Progenitor cell of endocrine pancreas (in vitro differentiated cells): ENCODE measurements around the gene ARHGAP9. TPM values are rescaled to one million over a fixed set of nuclear protein-coding genes. Genes with fewer than 3 reads are reported as not detected.
"Not testable (repeated sequence)": the region's sequence is repeated elsewhere in the genome, so short reads cannot be mapped to it uniquely, and the experiment has no call there.

Source experiments
- DNase-seq: peaks from one replicate; pipeline ENCODE4 v3.0.0; 2021; ENCODE audit warnings: low spot score; ENCODE audit not compliant: unreplicated experiment
- H3K27ac Mint-ChIP-seq: 2 replicates; pipeline ENCODE4 v1.8.0; 2021; ENCODE audit warnings: mild to moderate bottlenecking, moderate library complexity, mixed read lengths
- H3K27me3 Mint-ChIP-seq: 2 replicates; pipeline ENCODE4 v1.8.0; 2021; ENCODE audit warnings: mixed read lengths
- H3K36me3 Mint-ChIP-seq: 2 replicates; pipeline ENCODE4 v1.8.0; 2022; ENCODE audit warnings: mixed read lengths; ENCODE audit not compliant: insufficient read depth
- H3K4me1 Mint-ChIP-seq: 2 replicates; pipeline ENCODE4 v1.8.0; 2021; ENCODE audit warnings: low read depth, mixed read lengths
- H3K4me3 Mint-ChIP-seq: 2 replicates; pipeline ENCODE4 v1.8.0; 2021; ENCODE audit warnings: low read depth, mild to moderate bottlenecking, moderate library complexity, mixed read lengths
- H3K9me3 Mint-ChIP-seq: 2 replicates; pipeline ENCODE4 v1.8.0; 2021; ENCODE audit warnings: low read depth, mixed read lengths
- total RNA-seq: library from RNA; stranded (reverse); gene quantifications from 2 replicates; pipeline ENCODE4 v1.2.1, GENCODE V29; 2021
- TF ChIP-seq, protein P1 (sequence below): fragments of 200-600 bp; sonication (generic); IDR thresholded peaks from one replicate; pipeline ENCODE4 v1.5.0; 2021; ENCODE audit warnings: antibody characterized with exemption, mild to moderate bottlenecking; ENCODE audit not compliant: unreplicated experiment

ARHGAP9 gene
- total RNA-seq, 1 donor from 2014 or later: 2.8 TPM

DNA sequence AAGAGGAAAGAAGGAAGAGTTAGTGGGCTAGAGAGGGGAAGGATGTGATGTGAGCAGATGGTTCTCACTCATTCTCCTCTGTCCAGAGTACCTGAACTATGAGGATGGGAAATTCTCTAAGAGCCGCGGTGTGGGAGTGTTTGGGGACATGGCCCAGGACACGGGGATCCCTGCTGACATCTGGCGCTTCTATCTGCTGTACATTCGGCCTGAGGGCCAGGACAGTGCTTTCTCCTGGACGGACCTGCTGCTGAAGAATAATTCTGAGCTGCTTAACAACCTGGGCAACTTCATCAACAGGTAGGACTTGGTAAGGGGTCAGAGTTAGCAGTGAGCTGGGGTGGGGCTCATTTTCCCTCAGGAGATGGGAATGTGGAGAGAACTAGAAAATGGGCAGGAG lies 33.0 kb upstream of the ARHGAP9 start:
- Mint-ChIP-seq H3K4me3 (no peak overlapping the region), H3K27ac (no peak overlapping the region), H3K4me1 (peaks cover 2% of the 10 kb centered on the region), H3K27me3 (no peaks in the 10 kb centered on the region), H3K36me3 (peaks cover 39% of the 10 kb centered on the region), H3K9me3 (peaks cover 2% of the 10 kb centered on the region)
- TF ChIP-seq, protein P1, sequence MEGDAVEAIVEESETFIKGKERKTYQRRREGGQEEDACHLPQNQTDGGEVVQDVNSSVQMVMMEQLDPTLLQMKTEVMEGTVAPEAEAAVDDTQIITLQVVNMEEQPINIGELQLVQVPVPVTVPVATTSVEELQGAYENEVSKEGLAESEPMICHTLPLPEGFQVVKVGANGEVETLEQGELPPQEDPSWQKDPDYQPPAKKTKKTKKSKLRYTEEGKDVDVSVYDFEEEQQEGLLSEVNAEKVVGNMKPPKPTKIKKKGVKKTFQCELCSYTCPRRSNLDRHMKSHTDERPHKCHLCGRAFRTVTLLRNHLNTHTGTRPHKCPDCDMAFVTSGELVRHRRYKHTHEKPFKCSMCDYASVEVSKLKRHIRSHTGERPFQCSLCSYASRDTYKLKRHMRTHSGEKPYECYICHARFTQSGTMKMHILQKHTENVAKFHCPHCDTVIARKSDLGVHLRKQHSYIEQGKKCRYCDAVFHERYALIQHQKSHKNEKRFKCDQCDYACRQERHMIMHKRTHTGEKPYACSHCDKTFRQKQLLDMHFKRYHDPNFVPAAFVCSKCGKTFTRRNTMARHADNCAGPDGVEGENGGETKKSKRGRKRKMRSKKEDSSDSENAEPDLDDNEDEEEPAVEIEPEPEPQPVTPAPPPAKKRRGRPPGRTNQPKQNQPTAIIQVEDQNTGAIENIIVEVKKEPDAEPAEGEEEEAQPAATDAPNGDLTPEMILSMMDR: no peak
- no peak for DNase-seq

DNA sequence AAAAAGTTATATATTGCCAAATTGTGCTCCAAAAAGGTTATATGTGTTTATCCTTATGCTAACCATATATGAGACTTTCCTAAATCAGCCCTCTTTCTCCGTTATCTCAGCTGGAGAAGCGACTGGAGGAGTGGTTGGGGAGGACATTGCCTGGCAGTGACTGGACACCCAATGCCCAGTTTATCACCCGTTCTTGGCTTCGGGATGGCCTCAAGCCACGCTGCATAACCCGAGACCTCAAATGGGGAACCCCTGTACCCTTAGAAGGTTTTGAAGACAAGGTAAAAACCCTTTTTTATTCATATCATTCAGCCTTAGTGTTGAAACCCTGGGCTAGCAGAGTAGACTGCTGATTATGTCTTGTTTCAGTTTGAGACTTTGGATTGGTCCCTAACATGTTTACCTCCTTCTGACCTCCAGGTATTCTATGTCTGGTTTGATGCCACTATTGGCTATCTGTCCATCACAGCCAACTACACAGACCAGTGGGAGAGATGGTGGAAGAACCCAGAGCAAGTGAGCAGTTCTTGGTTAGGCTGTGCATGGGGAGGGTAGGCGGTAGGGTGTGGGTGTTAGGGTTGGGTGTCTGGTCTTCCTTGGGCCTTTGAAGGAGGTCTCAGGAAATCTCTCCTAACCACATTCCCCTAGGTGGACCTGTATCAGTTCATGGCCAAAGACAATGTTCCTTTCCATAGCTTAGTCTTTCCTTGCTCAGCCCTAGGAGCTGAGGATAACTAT lies 32.1 kb upstream of the ARHGAP9 start:
- no peaks in the 10 kb centered on the region for H3K4me1 Mint-ChIP-seq
- no peak for DNase-seq
- H3K9me3 Mint-ChIP-seq: peaks cover 2% of the 10 kb centered on the region
- TF ChIP-seq, protein P1: no peak
- no peak overlapping the region for H3K4me3 Mint-ChIP-seq
- H3K36me3 Mint-ChIP-seq: peaks cover 33% of the 10 kb centered on the region
- H3K27ac Mint-ChIP-seq: no peak overlapping the region
- no peaks in the 10 kb centered on the region for H3K27me3 Mint-ChIP-seq

DNA sequence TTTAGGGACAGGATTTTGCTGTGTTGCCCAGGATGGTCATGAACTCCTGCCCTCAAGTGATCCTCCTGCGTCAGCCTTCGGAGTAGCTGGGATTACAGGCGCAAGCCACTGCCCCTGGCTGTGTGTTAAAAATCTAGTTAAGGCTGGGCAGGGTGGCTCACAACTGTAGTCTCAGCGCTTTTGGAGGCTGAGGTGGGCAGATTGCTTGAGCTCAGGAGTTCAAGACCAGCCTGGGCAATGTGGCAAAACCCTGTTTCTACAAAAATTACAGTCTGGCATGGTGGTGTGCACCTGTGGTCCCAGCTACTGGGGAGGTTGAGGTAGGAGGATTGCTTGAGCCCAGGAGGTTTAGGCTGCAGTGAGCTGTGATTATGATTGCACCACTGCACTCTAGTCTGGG lies 31.5 kb upstream of the ARHGAP9 start:
- no peak overlapping the region for H3K4me3 Mint-ChIP-seq
- H3K9me3 Mint-ChIP-seq: peaks cover 2% of the 10 kb centered on the region
- no peaks in the 10 kb centered on the region for H3K27me3 Mint-ChIP-seq
- DNase-seq: no peak
- H3K4me1 Mint-ChIP-seq: no peaks in the 10 kb centered on the region
- peaks cover 37% of the 10 kb centered on the region for H3K36me3 Mint-ChIP-seq
- TF ChIP-seq, protein P1: no peak
- no peak overlapping the region for H3K27ac Mint-ChIP-seq

DNA sequence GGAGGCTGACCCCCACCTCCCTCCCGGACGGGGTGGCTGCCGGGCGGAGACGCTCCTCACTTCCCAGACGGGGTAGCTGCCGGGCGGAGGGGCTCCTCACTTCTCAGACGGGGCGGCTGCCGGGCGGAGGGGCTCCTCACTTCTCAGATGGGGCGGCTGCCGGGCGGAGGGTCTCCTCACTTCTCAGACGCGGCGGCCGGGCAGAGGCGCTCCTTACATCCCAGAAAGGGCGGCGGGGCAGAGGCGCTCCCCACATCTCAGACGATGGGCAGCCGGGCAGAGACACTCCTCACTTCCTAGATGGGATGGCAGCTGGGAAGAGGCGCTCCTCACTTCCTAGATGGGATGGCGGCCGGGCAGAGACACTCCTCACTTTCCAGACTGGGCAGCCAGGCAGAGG lies 28.1 kb upstream of the ARHGAP9 start:
- not testable (repeated sequence) for DNase-seq, H3K9me3 Mint-ChIP-seq, H3K27ac Mint-ChIP-seq, H3K4me3 Mint-ChIP-seq, H3K27me3 Mint-ChIP-seq, H3K4me1 Mint-ChIP-seq
- peaks cover 47% of the 10 kb centered on the region for H3K36me3 Mint-ChIP-seq

DNA sequence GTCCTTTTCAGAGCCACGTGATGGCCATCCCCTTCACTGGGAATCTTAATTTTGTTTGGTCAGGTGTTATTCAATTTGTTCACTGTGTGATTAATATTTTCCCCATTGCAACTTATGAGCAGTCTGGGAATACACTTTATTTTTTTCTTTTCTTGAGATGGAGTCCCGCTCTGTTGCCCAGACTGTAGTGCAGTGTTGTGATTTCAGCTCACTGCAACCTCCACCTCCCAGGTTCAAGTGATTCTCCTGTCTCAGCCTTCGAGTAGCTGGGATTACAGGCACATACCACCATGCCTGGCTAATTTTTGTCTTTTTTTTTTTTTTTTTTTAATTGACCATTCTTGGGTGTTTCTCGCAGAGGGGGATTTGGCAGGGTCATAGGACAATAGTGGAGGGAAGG lies 26.9 kb upstream of the ARHGAP9 start:
- not testable (repeated sequence) for H3K9me3 Mint-ChIP-seq, H3K4me1 Mint-ChIP-seq, H3K4me3 Mint-ChIP-seq, DNase-seq, H3K27ac Mint-ChIP-seq, H3K27me3 Mint-ChIP-seq
- H3K36me3 Mint-ChIP-seq: peaks cover 47% of the 10 kb centered on the region

DNA sequence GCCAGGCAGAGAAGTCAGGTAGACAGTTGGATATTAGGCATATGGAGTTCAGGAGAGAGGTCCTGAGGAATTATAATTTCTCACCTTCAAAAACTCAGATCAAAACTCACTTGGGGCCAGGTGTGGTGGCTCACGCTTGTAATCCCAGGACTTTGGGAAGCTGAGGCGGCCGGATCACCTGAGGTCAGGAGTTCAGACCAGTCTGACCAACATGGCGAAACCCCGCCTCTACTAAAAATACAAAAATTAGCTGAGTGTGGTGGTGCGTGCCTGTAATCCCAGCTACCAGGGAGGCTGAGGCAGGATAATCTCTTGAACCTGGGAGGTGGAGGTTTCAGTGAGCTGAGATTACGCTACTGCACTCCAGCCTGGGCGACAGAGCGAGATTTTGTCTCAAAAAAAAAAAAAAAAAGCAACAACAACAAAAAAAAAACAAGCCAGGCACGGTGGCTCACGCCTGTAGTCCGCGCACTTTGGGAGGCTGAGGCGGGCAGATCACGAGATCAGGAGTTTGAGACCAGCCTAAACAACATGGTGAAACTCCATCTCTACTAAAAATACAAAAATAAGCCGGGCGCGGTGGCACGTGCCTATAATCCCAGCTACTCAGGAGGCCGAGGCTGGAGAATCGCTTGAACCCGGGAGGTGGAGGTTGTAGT lies 22.8 kb upstream of the ARHGAP9 start:
- H3K9me3 Mint-ChIP-seq, DNase-seq, H3K27ac Mint-ChIP-seq, H3K27me3 Mint-ChIP-seq, H3K4me1 Mint-ChIP-seq, H3K4me3 Mint-ChIP-seq: not testable (repeated sequence)
- H3K36me3 Mint-ChIP-seq: peaks cover 58% of the 10 kb centered on the region

DNA sequence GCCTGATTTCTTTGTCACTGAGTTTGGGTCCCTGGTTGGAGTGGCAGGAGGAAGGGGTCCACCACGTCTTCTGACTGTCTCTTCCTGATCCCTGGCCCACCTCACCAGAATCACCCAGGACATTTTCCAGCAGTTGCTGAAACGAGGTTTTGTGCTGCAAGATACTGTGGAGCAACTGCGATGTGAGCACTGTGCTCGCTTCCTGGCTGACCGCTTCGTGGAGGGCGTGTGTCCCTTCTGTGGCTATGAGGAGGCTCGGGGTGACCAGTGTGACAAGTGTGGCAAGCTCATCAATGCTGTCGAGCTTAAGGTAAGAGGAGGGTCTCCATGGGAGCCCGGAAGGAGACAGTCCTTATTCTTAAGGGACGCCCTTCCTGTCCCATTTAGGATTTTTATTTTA lies 20.5 kb upstream of the ARHGAP9 start:
- TF ChIP-seq, protein P1: no peak
- DNase-seq: no peak
- Mint-ChIP-seq H3K36me3 (peaks cover 58% of the 10 kb centered on the region), H3K4me3 (no peak overlapping the region), H3K9me3 (no peaks in the 10 kb centered on the region), H3K4me1 (no peaks in the 10 kb centered on the region), H3K27ac (no peak overlapping the region), H3K27me3 (no peaks in the 10 kb centered on the region)
